Stimulated activated CD8-positive, alpha-beta memory T cell treated with anti-CD3 and anti-CD28 coated beads, Interleukin-12 subunit alpha, Interleukin-12 subunit beta, amount 100 ng/mL, for 24 hours (primary cell): Measurements from ENCODE around the gene FXYD5.

Experiments used
- DNase-seq: peaks from one replicate; pipeline ENCODE4 v3.0.0-alpha.2; 2020; ENCODE audit errors: extremely low read depth

FXYD5 gene

GRCh38 chr19:35155981-35156672 is 1.6 kb downstream of the FXYD5 start:
- no peak for DNase-seq

- DNase-seq = no peak
These were observed 2.1 kb downstream of the FXYD5 start for GRCh38 chr19:35156673-35157014.

- DNase-seq = no peak
These were observed 2.9 kb downstream of the FXYD5 start for GRCh38 chr19:35157431-35157830.

GRCh38 chr19:35159606-35160005 is 5.1 kb downstream of the FXYD5 start:
- no peak for DNase-seq

- DNase-seq = no peak
These were observed 6.3 kb downstream of the FXYD5 start for GRCh38 chr19:35160629-35161433.

GRCh38 chr19:35161434-35161743 is 6.9 kb downstream of the FXYD5 start:
- DNase-seq = no peak

GRCh38 chr19:35162471-35163326 is 8.2 kb downstream of the FXYD5 start:
- no peak for DNase-seq

- no peak for DNase-seq
These were observed 9.9 kb downstream of the FXYD5 start for GRCh38 chr19:35164418-35164817.

GRCh38 chr19:35165200-35166058 is 10.9 kb downstream of the FXYD5 start:
- no peak for DNase-seq

- no peak for DNase-seq
These were observed 11.8 kb downstream of the FXYD5 start for GRCh38 chr19:35166100-35167063.

- no peak for DNase-seq
These were observed 12.9 kb downstream of the FXYD5 start for GRCh38 chr19:35167251-35168119.

- no peak for DNase-seq
These were observed 13.7 kb downstream of the FXYD5 start for GRCh38 chr19:35168196-35168595.

GRCh38 chr19:35169221-35169995 is 14.9 kb downstream of the FXYD5 start:
- no peak for DNase-seq

GRCh38 chr19:35170359-35171061 is 16.0 kb downstream of the FXYD5 start:
- DNase-seq = no peak

- no peak for DNase-seq
These were observed 17.2 kb downstream of the FXYD5 start for GRCh38 chr19:35171730-35172129.

- no peak for DNase-seq
These were observed 19.7 kb downstream of the FXYD5 start for GRCh38 chr19:35174226-35174625.

GRCh38 chr19:35176181-35176570 is 21.6 kb downstream of the FXYD5 start:
- no peak for DNase-seq
